Lower lobe of right lung (tissue), 2 donors: ENCODE data around the gene SOCS3. TPM values are rescaled to one million over a fixed set of nuclear protein-coding genes. Genes with fewer than 3 reads are reported as not detected.
A peak's percentile ranks its signal among the peaks of the same experiment; 100 is the strongest.

Experiments used
- ATAC-seq, 2 donors: fragments of 200-7000 bp; cut with Tn5 transposase; one replicate each; pipeline ENCODE4 v1.9.1; 2020 to 2022; ENCODE audit warnings: mild to moderate bottlenecking in 2 of 2, moderate library complexity in 2 of 2
- DNase-seq: peaks from one replicate; pipeline ENCODE4 v3.0.0-alpha.2; 2020
- H3K27ac ChIP-seq: fragments of 200-600 bp; one replicate; pipeline ENCODE4 v1.8.0; 2022
- H3K27me3 ChIP-seq: fragments of 200-600 bp; one replicate; pipeline ENCODE4 v1.8.0; 2022; ENCODE audit warnings: low read depth
- H3K36me3 ChIP-seq: fragments of 200-600 bp; one replicate; pipeline ENCODE4 v1.8.0; 2022; ENCODE audit warnings: mild to moderate bottlenecking
- H3K4me1 ChIP-seq: fragments of 200-600 bp; one replicate; pipeline ENCODE4 v1.8.0; 2022
- H3K4me3 ChIP-seq: fragments of 200-600 bp; one replicate; pipeline ENCODE4 v1.8.0; 2022; ENCODE audit warnings: mild to moderate bottlenecking
- H3K9me3 ChIP-seq: fragments of 200-600 bp; one replicate; pipeline ENCODE4 v1.8.0; 2022
- intact Hi-C: fragments of 100-400 bp; cut with DNase I; formaldehyde crosslinking; loops from one replicate; pipeline ENCODE4 v1.11.0; 2022
- total RNA-seq: library from RNA; stranded (reverse); fragmentation: NEBNext Ultra II Directional; extraction: Animal tissue kit (Norgen Biotek cat#: 25700); gene quantifications from one replicate; pipeline ENCODE4 v1.2.1, GENCODE V29; 2021
- TF ChIP-seq, protein P1 (sequence below): fragments of 200-600 bp; IDR thresholded peaks from one replicate; pipeline ENCODE4 v1.8.0; 2022; ENCODE audit warnings: antibody characterized with exemption, mild to moderate bottlenecking
- donor health status: DM: no; HTN: yes; CAD: no; lungs with severe emphysema.

The SOCS3 gene
- total RNA-seq, 1 donor from 2014 or later = 69.5 TPM

- Histone ChIP-seq H3K27me3 (no peaks in the 10 kb centered on the region), H3K4me1 (peaks cover 90% of the 10 kb centered on the region), H3K4me3 (peak overlapping the region; percentile 57), H3K9me3 (no peaks in the 10 kb centered on the region), H3K36me3 (peaks cover 35% of the 10 kb centered on the region), H3K27ac (peak overlapping the region; percentile 90)
- TF ChIP-seq, protein P1, sequence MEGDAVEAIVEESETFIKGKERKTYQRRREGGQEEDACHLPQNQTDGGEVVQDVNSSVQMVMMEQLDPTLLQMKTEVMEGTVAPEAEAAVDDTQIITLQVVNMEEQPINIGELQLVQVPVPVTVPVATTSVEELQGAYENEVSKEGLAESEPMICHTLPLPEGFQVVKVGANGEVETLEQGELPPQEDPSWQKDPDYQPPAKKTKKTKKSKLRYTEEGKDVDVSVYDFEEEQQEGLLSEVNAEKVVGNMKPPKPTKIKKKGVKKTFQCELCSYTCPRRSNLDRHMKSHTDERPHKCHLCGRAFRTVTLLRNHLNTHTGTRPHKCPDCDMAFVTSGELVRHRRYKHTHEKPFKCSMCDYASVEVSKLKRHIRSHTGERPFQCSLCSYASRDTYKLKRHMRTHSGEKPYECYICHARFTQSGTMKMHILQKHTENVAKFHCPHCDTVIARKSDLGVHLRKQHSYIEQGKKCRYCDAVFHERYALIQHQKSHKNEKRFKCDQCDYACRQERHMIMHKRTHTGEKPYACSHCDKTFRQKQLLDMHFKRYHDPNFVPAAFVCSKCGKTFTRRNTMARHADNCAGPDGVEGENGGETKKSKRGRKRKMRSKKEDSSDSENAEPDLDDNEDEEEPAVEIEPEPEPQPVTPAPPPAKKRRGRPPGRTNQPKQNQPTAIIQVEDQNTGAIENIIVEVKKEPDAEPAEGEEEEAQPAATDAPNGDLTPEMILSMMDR = no peak
- intact Hi-C loops = no loop called here
- no peak for DNase-seq
- ATAC-seq = no peak
Measured at GRCh38 chr17:78353834-78354233, 6.0 kb downstream of the SOCS3 start.

DNA sequence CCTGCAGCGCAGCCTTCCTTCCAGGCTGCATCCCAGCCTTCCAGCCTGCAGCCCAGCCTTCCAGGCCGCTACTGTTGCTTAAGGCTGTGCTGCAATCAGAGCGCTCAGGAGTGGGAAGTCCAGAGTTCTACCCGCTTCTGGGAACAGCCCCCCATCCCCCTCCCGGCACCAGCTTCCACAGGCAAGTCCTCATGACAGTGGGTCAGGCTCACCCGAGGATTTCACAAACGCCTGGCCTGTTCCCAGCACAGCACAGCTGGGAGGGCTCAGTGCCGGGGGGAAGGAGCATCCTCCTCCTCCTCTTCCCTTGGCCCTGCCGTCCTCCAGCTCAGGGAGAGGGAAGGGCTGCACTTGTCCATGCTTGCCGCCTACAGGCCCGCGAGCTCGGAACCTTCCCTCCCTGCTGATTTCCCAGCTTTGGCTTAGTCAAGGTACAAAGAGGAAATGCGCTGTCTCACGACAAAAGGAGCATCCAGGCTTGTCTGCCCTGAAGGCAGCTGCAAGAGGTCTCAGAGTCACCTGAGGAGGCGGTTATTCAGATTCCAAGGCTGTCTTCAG is 8.3 kb downstream of the SOCS3 start:
- Histone ChIP-seq H3K4me1 (peaks cover 85% of the 10 kb centered on the region), H3K4me3 (no peak overlapping the region), H3K9me3 (no peaks in the 10 kb centered on the region), H3K27me3 (no peaks in the 10 kb centered on the region), H3K36me3 (peaks cover 14% of the 10 kb centered on the region), H3K27ac (peak overlapping the region; percentile 90)
- TF ChIP-seq, protein P1 = no peak
- intact Hi-C loops = no loop called here
- DNase-seq = peak; percentile 94
- peak; percentile 46 to 72 for ATAC-seq

DNA sequence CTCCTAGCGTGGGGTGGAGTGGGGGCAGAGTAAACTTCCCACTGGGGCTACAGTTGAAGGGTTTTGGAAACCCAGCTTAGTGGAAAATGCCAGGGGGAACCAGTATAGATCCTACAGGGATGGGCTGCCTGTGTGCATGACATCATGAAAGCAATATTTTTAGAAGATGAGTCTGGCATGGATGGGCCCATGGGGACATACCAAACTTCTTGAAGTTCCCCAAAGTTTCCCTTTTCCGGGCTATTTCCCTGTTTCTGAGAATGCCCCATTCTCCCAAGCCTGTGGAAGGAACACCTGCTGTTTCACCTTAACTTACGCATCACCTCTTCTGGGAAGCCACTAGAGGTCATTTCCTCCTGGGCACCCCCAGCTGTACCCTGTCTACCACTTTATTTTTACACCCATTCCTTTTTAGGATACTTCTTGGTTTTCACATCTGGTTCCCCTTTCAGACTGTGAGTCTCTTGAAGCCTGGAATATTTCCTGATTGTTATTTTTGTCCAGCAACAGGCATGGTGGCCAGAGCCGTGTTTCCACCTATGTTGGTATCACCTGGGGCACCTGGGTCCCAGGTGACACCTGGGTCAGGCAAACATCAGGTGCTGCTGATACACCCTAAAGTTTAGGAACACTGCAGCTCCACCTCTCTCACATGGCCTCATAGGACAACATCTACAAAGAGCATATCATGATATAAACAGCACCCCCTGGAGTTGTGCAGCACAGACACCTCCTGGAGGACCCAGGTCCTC is 9.8 kb downstream of the SOCS3 start:
- no peak overlapping the region for H3K4me3 ChIP-seq
- TF ChIP-seq, protein P1 = no peak
- no peaks in the 10 kb centered on the region for H3K9me3 ChIP-seq
- intact Hi-C loops = no loop called here
- no peaks in the 10 kb centered on the region for H3K27me3 ChIP-seq
- DNase-seq (no peak), ATAC-seq (no peak)
- no peak overlapping the region for H3K27ac ChIP-seq
- peaks cover 85% of the 10 kb centered on the region for H3K4me1 ChIP-seq
- no peaks in the 10 kb centered on the region for H3K36me3 ChIP-seq

DNA sequence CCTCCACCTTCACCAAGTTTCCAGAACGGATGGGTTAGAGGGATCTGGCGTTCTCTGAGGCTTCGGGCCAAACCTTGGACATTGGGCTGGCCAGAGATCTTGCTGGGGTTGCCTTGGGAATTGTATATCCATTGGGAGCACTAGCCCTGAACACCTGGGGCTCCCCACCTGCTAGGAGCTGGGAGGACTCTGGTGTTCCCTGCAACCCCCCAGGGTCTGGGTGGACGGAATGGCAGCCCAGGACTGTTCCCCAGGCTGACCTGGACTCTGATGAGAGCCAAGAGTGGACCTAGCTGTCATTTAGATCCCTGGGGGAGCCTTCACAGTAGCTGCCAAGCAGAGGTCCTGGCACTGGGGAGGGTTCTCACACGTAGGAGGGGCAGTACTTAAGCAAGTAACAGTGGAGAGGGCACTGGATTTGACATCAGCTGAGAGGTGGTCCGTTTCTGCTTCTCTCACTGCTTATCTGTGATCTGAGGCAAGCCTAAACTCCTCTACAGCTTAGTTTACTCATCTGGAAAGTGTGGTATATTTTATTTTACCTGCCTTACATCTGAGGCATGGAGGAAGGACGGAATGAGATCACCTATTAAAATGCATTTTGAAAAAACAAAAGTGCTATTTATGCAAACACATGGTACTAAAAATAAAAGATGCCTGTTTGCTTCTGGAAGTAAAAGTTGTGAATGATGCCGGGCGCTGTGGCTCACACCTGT is 11.7 kb downstream of the SOCS3 start:
- H3K36me3 ChIP-seq = no peaks in the 10 kb centered on the region
- intact Hi-C loops = no loop called here
- no peak for ATAC-seq
- H3K4me1 ChIP-seq = peaks cover 85% of the 10 kb centered on the region
- no peaks in the 10 kb centered on the region for H3K27me3 ChIP-seq
- H3K27ac ChIP-seq = no peak overlapping the region
- TF ChIP-seq, protein P1 = no peak
- no peak overlapping the region for H3K4me3 ChIP-seq
- no peaks in the 10 kb centered on the region for H3K9me3 ChIP-seq
- no peak for DNase-seq

DNA sequence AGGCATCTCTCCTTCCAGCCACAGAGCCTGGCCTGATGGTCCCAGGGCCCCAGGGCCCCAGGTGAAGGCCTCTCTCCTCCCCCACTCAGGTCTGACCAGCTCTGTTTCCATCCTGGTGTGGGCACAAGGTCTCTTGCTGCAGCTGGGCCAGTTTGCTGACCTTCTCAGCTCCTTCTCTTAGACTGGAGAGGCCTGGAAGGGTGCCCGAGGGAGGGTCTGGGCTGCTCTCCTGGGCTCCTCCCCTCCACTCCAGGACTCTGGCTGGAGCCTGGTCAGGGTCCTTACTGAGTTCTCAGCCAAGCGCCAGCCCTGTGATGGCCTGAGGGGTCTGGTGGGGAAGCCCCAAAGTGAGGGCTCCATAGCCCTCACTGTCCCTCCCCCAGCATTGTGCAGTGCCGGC is 12.4 kb downstream of the SOCS3 start:
- Histone ChIP-seq H3K4me1 (peaks cover 87% of the 10 kb centered on the region), H3K9me3 (no peaks in the 10 kb centered on the region), H3K4me3 (no peak overlapping the region), H3K27ac (no peak overlapping the region), H3K27me3 (no peaks in the 10 kb centered on the region), H3K36me3 (no peaks in the 10 kb centered on the region)
- TF ChIP-seq, protein P1 = no peak
- DNase-seq = peak; percentile 80
- intact Hi-C loops = no loop called here
- ATAC-seq = peak; percentile 5 to 31
